ENCODE measurements around the gene FSD1L.

GRCh38 chr9:105473221-105473620 is 25.4 kb downstream of the FSD1L start:
- TF ChIP-seq CTCF (IDR thresholded peaks at IDR 0.05), result no peak
- no peak for TF ChIP-seq POLR2A (IDR thresholded peaks at IDR 0.05)
